ENCODE measurements around the gene ZNF212.

DNA sequence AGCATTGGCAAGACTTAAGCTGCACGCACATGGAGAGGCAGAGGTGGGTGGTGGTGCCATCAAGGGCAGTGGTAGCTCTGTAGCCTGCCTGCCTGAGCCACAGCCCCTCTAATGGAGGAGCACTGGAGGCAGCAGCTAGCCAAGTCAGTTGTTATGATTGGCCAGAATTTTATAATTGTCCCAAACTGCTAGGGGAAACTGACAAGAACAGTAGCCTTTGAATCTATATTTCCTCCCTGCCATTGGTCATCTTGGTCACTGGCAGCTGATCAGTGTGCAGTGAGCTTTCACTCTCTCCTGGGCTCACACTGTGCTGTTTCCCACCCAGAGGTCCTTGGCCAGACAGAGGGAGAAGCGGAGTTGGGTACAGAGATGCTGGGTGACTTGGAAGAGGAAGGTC is 12.9 kb downstream of the ZNF212 start:
- TF ChIP-seq, protein P1, sequence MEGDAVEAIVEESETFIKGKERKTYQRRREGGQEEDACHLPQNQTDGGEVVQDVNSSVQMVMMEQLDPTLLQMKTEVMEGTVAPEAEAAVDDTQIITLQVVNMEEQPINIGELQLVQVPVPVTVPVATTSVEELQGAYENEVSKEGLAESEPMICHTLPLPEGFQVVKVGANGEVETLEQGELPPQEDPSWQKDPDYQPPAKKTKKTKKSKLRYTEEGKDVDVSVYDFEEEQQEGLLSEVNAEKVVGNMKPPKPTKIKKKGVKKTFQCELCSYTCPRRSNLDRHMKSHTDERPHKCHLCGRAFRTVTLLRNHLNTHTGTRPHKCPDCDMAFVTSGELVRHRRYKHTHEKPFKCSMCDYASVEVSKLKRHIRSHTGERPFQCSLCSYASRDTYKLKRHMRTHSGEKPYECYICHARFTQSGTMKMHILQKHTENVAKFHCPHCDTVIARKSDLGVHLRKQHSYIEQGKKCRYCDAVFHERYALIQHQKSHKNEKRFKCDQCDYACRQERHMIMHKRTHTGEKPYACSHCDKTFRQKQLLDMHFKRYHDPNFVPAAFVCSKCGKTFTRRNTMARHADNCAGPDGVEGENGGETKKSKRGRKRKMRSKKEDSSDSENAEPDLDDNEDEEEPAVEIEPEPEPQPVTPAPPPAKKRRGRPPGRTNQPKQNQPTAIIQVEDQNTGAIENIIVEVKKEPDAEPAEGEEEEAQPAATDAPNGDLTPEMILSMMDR (IDR thresholded peaks at IDR 0.05) = no peak
- TF ChIP-seq POLR2A (IDR thresholded peaks at IDR 0.05) = no peak
